Measurements from ENCODE around the gene FLT1.

Gene FLT1

DNA sequence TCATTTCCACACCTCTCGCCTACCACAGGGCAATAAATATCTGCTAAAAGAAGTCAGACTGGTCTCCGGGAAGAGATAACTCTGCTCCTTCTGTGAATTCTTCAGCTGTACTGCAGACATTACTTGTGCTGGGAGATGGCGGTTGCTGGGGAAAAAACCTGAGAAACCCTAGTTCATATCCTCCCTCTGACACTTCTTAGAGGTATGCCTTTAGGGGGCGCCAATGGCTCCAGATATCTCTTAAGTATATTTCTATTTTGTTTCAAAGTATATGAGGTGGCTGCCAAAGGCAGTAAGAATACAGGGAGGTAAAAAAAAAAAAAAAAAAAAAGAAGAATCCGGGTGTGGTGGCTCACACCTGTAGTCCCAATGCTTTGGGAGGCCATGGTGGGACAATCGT lies 181.3 kb downstream of the FLT1 start:
- DNase-seq (ENCODE audit: low spot score), result no peak

DNA sequence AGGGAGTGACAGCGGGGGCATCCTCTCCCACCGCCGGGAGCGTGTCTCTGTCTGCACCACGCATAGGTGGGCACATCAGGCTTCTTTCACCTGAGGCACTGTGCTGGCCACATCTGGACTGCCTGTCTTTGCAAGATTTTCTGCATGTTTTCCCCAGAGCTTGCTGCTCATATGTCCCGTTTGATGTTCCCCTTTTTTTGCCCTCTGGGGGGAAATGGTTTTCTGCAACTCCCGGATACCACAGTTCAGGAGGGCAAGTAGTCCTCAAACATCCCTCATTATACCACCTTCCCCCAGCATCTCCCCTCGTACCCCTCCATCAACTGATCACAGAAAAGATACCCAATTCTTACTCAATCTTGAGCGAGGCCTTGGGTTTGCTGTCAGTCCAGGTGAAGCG lies 188.6 kb downstream of the FLT1 start:
- DNase-seq (ENCODE audit: low spot score), result no peak
- TF ChIP-seq, protein P1, sequence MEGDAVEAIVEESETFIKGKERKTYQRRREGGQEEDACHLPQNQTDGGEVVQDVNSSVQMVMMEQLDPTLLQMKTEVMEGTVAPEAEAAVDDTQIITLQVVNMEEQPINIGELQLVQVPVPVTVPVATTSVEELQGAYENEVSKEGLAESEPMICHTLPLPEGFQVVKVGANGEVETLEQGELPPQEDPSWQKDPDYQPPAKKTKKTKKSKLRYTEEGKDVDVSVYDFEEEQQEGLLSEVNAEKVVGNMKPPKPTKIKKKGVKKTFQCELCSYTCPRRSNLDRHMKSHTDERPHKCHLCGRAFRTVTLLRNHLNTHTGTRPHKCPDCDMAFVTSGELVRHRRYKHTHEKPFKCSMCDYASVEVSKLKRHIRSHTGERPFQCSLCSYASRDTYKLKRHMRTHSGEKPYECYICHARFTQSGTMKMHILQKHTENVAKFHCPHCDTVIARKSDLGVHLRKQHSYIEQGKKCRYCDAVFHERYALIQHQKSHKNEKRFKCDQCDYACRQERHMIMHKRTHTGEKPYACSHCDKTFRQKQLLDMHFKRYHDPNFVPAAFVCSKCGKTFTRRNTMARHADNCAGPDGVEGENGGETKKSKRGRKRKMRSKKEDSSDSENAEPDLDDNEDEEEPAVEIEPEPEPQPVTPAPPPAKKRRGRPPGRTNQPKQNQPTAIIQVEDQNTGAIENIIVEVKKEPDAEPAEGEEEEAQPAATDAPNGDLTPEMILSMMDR (IDR thresholded peaks at IDR 0.05; ENCODE audit: extremely low read depth, missing control alignments), result no peak

More for the DNA sequence above, 181.3 kb downstream of the FLT1 start:
- TF ChIP-seq, protein P1 (IDR thresholded peaks at IDR 0.05; ENCODE audit: extremely low read depth, missing control alignments), result peak; percentile 3

DNA sequence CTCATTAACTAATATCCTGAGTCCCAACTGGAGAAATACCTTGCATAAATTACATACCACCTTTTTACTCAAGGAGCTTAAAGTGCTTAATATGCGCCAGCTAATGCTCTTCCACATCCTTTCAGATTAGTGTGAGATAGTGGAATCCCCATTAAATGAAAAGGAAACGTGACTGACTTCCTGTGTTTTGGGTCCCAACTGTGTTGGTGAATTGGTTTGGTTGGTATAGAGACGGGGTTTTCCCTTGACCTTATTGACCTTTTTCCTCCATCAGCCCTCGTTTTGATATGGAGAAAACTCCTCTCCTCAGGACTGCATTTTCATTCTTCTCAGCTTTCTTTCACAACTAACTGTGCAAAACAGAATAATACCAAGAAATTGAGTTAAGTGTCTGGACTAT lies 193.1 kb downstream of the FLT1 start:
- DNase-seq (ENCODE audit: low spot score), result no peak
- TF ChIP-seq, protein P1 (IDR thresholded peaks at IDR 0.05; ENCODE audit: extremely low read depth, missing control alignments), result no peak

GRCh38 chr13:28299916-28300315 lies 195.0 kb downstream of the FLT1 start:
- TF ChIP-seq, protein P1 (IDR thresholded peaks at IDR 0.05; ENCODE audit: extremely low read depth, missing control alignments), result no peak
- DNase-seq (ENCODE audit: low spot score), result no peak

- no peak for DNase-seq (ENCODE audit: low spot score)
- TF ChIP-seq, protein P1 (IDR thresholded peaks at IDR 0.05; ENCODE audit: extremely low read depth, missing control alignments), result no peak
Measured at GRCh38 chr13:28297341-28297740, 197.6 kb downstream of the FLT1 start.

DNA sequence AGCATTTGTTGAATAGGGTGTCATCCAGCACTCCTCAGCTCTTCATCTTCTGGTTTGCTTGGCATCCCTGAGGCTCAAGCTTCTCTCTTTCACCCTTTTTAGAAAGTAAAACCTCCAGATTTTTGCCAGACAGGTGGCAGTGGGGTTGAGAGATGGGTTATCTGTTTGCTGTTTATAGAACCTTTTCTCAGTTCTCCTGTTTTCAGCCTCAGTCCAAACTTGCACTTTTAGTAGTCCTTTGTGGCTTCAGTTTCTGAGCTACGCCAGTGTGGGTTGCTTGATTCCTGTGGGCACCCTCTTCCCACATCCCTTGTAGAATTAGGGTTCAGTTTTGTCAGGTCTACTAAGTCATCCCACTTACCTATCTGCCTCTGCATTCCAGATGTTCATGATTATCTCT lies 208.7 kb downstream of the FLT1 start:
- no peak for DNase-seq (ENCODE audit: low spot score)
- TF ChIP-seq, protein P1 (IDR thresholded peaks at IDR 0.05; ENCODE audit: extremely low read depth, missing control alignments), result no peak

DNA sequence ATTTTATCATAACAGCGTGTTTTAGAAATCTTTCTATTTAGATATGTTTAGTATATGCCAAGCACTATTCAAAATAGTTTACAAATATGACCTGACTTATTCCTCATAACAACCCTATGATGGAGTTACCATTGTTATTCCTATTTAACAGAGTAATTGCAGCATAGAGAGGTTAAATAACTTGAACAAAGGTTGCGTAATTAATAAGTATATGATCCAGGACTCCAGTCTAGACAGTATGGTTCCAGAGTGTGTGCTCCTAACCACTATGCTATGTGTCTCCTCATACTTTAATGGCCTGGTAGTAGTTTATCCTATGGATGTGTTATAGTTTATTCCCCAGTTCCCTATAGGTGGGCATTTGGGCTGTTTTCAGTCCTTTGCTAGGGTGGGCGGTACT lies 211.3 kb downstream of the FLT1 start:
- no peak for DNase-seq (ENCODE audit: low spot score)
- TF ChIP-seq, protein P1 (IDR thresholded peaks at IDR 0.05; ENCODE audit: extremely low read depth, missing control alignments), result no peak
